ENCODE results near the gene PRMT5. TPM values are rescaled to one million over a fixed set of nuclear protein-coding genes. Genes with fewer than 3 reads are reported as not detected.

PRMT5 gene
- total RNA-seq, 2 experiments from 2014 or later: 15.6 to 19.3 TPM

- Mint-ChIP-seq H3K9me3 (no peaks in the 10 kb centered on the region), H3K4me3 (no peak overlapping the region), H3K27me3 (no peaks in the 10 kb centered on the region), H3K4me1 (ENCODE audit: low read depth) (no peaks in the 10 kb centered on the region), H3K27ac (no peak overlapping the region), H3K36me3 (ENCODE audit: low read depth) (no peaks in the 10 kb centered on the region)
- DNase-seq (peak in 9 of 14 experiments; percentile 14 to 73 (median 43)), ATAC-seq (ENCODE audit: poor library complexity) (peak; percentile 69)
- ChIA-PET POLR2A (interaction anchor here (0.8 to 2.4 kb wide), 6 partner anchors 9 to 101 kb away, joined by 3 to 16 read pairs (median 3); partner anchors contain the start of genes AJUBA and HAUS4), CTCF (interaction anchor here (0.5 to 4.4 kb wide), 10 partner anchors 9 to 208 kb away, joined by 3 to 42 read pairs (median 6); partner anchors contain the start of genes AJUBA, CDH24 and PRMT5)
- Histone ChIP-seq H3K36me3 (ENCODE audit: insufficient read depth, low read length) (no peaks in the 10 kb centered on the region), H3K27ac (ENCODE audit: low read depth in 1 of 2, low read length in 2 of 2) (no peak overlapping the region), H3K4me1 (ENCODE audit: insufficient read depth, low read length) (no peaks in the 10 kb centered on the region), H3K4me3 (ENCODE audit: low read length) (no peak overlapping the region), H3K27me3 (ENCODE audit: control insufficient read depth in 1 of 2, insufficient read depth in 2 of 2, low read length in 2 of 2) (no peaks in the 10 kb centered on the region), H3K9me3 (ENCODE audit: control insufficient read depth in 1 of 2, insufficient read depth in 1 of 2, low read length in 2 of 2) (no peaks in the 10 kb centered on the region)
- intact Hi-C loops (cut with DNase I, micrococcal nuclease): loop anchor here (1.0 kb wide), 1 partner anchor 10 kb away; no protein-coding TSS in a partner anchor
- peak; percentile 75 for TF ChIP-seq CTCF (IDR thresholded peaks at IDR 0.05)
Measured at GRCh38 chr14:22973217-22974032, 44.2 kb upstream of the PRMT5 start.

GRCh38 chr14:22972313-22972930 is 43.2 kb upstream of the PRMT5 start:
- CTCF ChIA-PET: interaction anchor here (0.5 to 4.4 kb wide), 6 partner anchors 10 to 207 kb away, joined by 3 to 42 read pairs (median 16); partner anchors contain the start of genes AJUBA, CDH24 and PRMT5
- Mint-ChIP-seq H3K36me3 (ENCODE audit: low read depth) (no peaks in the 10 kb centered on the region), H3K4me1 (ENCODE audit: low read depth) (no peaks in the 10 kb centered on the region), H3K4me3 (no peak overlapping the region), H3K27ac (no peak overlapping the region), H3K27me3 (no peaks in the 10 kb centered on the region), H3K9me3 (no peaks in the 10 kb centered on the region)
- intact Hi-C loops (cut with DNase I, micrococcal nuclease): no loop called here
- no peaks in the 10 kb centered on the region for H3K27me3 ChIP-seq (ENCODE audit: control insufficient read depth in 1 of 2, insufficient read depth in 2 of 2, low read length in 2 of 2)
- no peak overlapping the region for H3K4me3 ChIP-seq (ENCODE audit: low read length)
- H3K27ac ChIP-seq (ENCODE audit: low read depth in 1 of 2, low read length in 2 of 2): no peak overlapping the region
- ATAC-seq (ENCODE audit: poor library complexity) (no peak), DNase-seq (no peak)
- no peaks in the 10 kb centered on the region for H3K9me3 ChIP-seq (ENCODE audit: control insufficient read depth in 1 of 2, insufficient read depth in 1 of 2, low read length in 2 of 2)
- POLR2A ChIA-PET: interaction anchor here (0.8 to 2.4 kb wide), 5 partner anchors 10 to 85 kb away, joined by 3 to 16 read pairs (median 4); partner anchors contain the start of genes AJUBA and CDH24
- H3K4me1 ChIP-seq (ENCODE audit: insufficient read depth, low read length): no peaks in the 10 kb centered on the region
- H3K36me3 ChIP-seq (ENCODE audit: insufficient read depth, low read length): no peaks in the 10 kb centered on the region
- no peak for TF ChIP-seq CTCF (IDR thresholded peaks at IDR 0.05)

GRCh38 chr14:22971152-22971551 is 42.0 kb upstream of the PRMT5 start:
- H3K36me3 Mint-ChIP-seq (ENCODE audit: low read depth): no peaks in the 10 kb centered on the region
- H3K27me3 Mint-ChIP-seq: no peaks in the 10 kb centered on the region
- DNase-seq: no peak
- no peaks in the 10 kb centered on the region for H3K9me3 Mint-ChIP-seq
- Histone ChIP-seq H3K27ac (ENCODE audit: low read depth in 1 of 2, low read length in 2 of 2) (no peak overlapping the region), H3K9me3 (ENCODE audit: control insufficient read depth in 1 of 2, insufficient read depth in 1 of 2, low read length in 2 of 2) (no peaks in the 10 kb centered on the region), H3K4me3 (ENCODE audit: low read length) (no peak overlapping the region), H3K36me3 (ENCODE audit: insufficient read depth, low read length) (no peaks in the 10 kb centered on the region), H3K4me1 (ENCODE audit: insufficient read depth, low read length) (no peaks in the 10 kb centered on the region), H3K27me3 (ENCODE audit: control insufficient read depth in 1 of 2, insufficient read depth in 2 of 2, low read length in 2 of 2) (no peaks in the 10 kb centered on the region)
- H3K4me1 Mint-ChIP-seq (ENCODE audit: low read depth): no peaks in the 10 kb centered on the region
- no peak for ATAC-seq (ENCODE audit: poor library complexity)
- no peak overlapping the region for H3K27ac Mint-ChIP-seq
- intact Hi-C loops (cut with DNase I, micrococcal nuclease): no loop called here
- POLR2A ChIA-PET: no interaction called here
- CTCF ChIA-PET: interaction anchor here (0.6 to 4.4 kb wide), 3 partner anchors 15 to 157 kb away, joined by 4 to 42 read pairs (median 23); partner anchors contain the start of gene CDH24
- TF ChIP-seq CTCF (IDR thresholded peaks at IDR 0.05): no peak
- no peak overlapping the region for H3K4me3 Mint-ChIP-seq
